Measurements from ENCODE around the gene C3.

The C3 gene

DNA sequence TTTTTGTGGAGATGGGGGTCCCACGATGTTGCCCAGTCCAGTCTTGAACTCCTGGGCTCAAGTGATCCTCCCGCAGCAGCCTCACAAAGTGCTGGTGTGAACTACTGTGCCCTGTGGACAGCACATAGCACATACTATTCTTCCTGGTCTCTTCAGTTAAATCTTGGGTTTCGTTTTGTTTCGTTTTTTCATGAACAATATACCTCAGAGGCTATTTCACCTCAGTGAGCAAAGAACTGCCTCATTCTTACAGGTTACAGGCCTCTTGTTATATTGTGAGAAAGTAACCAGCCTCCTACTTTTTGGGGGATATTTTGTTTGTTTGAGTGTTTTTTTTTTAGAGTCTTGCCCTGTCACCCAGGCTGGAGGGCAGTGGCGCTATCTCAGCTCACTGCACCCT, 1.3 kb upstream of the C3 start:
- H3K4me3 ChIP-seq (ENCODE audit: low read depth, low read length) = no peak overlapping the region
- no peak for DNase-seq (ENCODE audit: low read depth)
- TF ChIP-seq, protein P1, sequence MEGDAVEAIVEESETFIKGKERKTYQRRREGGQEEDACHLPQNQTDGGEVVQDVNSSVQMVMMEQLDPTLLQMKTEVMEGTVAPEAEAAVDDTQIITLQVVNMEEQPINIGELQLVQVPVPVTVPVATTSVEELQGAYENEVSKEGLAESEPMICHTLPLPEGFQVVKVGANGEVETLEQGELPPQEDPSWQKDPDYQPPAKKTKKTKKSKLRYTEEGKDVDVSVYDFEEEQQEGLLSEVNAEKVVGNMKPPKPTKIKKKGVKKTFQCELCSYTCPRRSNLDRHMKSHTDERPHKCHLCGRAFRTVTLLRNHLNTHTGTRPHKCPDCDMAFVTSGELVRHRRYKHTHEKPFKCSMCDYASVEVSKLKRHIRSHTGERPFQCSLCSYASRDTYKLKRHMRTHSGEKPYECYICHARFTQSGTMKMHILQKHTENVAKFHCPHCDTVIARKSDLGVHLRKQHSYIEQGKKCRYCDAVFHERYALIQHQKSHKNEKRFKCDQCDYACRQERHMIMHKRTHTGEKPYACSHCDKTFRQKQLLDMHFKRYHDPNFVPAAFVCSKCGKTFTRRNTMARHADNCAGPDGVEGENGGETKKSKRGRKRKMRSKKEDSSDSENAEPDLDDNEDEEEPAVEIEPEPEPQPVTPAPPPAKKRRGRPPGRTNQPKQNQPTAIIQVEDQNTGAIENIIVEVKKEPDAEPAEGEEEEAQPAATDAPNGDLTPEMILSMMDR (conservative IDR thresholded peaks at IDR 0.05; ENCODE audit: low read depth, low read length) = no peak

DNA sequence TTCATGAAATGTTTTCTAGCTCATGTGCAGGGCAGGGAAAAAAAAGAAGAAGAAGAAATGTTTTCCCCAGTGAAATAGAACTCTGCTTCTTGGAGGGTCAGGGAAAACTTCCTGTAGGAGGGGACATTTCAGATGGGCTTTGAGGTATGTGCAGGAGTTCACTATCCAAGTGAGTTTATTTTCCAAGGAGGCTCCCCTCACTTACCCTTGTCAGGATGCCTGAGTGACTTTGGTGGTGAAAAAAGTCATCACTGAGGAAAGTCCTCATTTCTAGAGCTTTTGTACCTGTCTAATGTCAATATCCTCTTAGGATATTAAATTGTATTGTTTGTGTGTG, 656 bp upstream of the C3 start:
- H3K4me3 ChIP-seq (ENCODE audit: low read depth, low read length) = no peak overlapping the region
- DNase-seq (ENCODE audit: low read depth) = no peak
- TF ChIP-seq, protein P1 (conservative IDR thresholded peaks at IDR 0.05; ENCODE audit: low read depth, low read length) = no peak

DNA sequence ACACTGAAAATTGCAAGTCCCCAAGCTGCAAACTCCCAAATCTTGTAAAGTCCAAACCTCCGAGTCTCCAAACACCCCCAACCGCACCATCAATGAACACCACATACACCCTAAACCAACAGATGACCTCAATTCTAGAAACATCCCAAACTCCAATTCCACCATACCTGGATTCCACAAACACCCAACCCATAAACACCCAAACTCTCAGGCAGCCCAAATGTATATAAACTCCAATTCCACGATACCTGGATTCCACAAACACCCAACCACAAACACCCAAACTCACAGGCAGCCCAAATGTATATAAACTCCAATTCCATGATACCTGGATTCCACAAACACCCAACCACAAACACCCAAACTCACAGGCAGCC, 470 bp downstream of the C3 start:
- TF ChIP-seq, protein P1 (conservative IDR thresholded peaks at IDR 0.05; ENCODE audit: low read depth, low read length) = no peak
- DNase-seq (ENCODE audit: low read depth) = no peak
- no peak overlapping the region for H3K4me3 ChIP-seq (ENCODE audit: low read depth, low read length)

DNA sequence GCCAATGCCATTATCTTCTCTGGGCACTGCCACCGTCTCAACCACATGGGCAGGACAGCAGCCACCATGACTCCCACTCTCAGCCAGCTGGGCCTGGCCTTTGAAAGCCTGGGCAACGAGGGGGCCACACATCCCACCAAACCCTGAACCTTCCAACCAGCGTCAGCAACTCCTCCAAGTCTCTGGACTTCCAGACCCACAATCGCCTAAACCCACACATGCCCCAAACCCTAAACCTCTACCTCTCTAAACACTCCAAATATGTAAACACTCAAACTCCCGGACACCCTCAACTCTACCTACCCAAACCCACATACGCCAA, 949 bp downstream of the C3 start:
- H3K4me3 ChIP-seq (ENCODE audit: low read depth, low read length) = no peak overlapping the region
- DNase-seq (ENCODE audit: low read depth) = no peak
- TF ChIP-seq, protein P1 (conservative IDR thresholded peaks at IDR 0.05; ENCODE audit: low read depth, low read length) = no peak

DNA sequence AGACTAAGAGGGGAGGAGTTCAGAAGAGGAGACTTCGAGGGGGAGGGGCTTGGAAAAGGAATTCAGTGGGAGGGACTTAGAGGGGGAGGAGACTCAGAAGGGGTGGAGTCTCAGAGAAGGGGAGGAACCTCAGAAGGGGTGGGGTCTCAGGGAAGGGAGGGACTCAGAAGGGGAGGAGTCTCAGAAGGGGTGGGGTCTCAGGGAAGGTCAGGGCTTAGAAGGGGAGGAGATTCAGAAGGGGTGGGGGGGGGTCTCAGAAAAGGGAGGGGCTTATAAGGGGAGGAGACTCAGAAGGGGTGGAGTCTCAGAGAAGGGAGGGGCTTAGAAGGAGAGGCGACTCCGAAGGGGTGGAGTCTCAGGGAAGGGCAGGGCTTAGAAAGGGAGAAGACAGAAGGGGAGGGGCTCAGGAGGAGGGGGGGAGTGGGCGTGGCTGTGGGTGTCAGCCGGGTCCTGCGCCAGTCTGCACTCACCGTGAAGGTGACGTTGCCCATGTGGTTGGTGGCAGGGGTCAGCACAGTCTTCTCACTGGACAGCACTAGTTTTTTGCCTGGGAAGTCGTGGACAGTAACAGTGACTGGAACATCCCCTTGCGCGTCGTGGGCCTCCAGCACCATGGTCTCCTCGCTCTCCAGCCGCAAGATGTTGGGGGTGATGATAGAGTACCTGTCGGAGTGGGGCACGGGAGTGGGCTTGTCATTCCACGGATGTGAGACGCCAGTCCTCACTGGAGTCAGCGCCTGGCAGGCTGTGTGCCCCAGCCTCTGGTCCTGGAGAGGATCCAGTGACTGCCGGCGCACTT, 1.5 kb downstream of the C3 start:
- TF ChIP-seq, protein P1 (conservative IDR thresholded peaks at IDR 0.05; ENCODE audit: low read depth, low read length) = no peak
- no peak for DNase-seq (ENCODE audit: low read depth)
- H3K4me3 ChIP-seq (ENCODE audit: low read depth, low read length) = no peak overlapping the region

DNA sequence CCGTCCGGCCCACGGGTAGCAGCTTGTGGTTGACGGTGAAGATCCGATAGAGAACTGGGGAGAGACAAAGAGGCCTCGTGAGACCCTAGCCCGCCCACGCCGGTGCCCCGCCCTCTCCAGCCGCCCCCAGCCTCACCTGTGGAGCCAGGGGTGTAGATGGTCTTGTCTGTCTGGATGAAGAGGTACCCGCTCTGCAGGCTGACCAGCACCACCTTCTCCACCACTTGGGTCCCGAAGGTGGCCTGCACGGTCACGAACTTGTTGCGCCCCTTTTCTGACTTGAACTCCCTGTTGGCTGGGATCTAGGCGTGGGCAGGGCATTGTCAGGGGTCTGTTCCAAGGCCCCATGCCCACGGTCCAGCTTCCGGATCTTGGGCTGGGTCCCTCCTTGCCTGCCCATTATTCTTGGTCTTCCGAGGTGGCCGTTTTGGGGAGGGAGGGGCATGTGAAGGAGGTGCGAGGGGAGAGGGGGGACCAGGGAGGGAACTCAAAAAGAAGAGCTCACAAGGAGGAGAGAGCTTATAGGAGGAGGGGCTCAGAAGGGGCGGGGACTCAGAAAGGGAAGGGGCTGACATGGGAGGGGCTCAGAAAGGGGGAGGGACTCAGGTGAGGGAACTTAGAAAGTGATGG, 2.2 kb downstream of the C3 start:
- TF ChIP-seq, protein P1 (conservative IDR thresholded peaks at IDR 0.05; ENCODE audit: low read depth, low read length) = no peak
- no peak for DNase-seq (ENCODE audit: low read depth)
- no peak overlapping the region for H3K4me3 ChIP-seq (ENCODE audit: low read depth, low read length)

DNA sequence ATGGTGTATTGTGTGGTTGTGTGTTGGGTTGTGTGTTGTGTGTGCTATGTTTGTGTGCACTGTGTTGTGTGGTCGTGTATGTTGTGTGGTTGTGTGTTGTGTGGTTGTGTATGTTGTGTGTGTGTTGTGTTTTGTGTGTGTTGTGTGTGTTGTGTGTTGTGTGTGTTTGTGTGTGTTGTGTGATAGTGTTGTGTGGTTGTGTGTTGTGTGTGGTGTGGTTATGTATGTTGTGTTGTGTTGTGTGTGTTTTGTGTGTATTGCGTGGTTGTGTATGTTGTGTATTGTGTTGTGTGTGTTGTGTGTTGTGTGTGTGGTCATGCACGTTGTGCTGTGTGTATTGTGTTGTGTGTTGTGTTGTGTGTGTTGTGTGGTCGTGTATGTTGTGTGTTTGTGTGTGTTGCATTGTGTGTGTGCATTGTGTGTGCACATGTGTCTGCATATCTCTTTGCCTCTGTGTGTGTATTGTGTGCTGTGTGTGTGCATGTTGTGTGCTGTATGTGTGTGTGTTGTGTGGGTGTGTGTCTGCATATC, 2.9 kb downstream of the C3 start:
- no peak overlapping the region for H3K4me3 ChIP-seq (ENCODE audit: low read depth, low read length)
- DNase-seq (ENCODE audit: low read depth) = no peak
- TF ChIP-seq, protein P1 (conservative IDR thresholded peaks at IDR 0.05; ENCODE audit: low read depth, low read length) = no peak

Data from choroid plexus epithelial cell (primary cell).